Endometrial microvascular endothelial cells (primary cell): ENCODE results near the gene C9orf50. TPM values are rescaled to one million over a fixed set of nuclear protein-coding genes. Genes with fewer than 3 reads are reported as not detected.

Experiments used
- in situ Hi-C: cut with HindIII; loops from 2 replicates; pipeline ENCODE4 v1.10.0; 2017; ENCODE audit warnings: low sequenced_read_pairs, low pct_unique_long_range_greater_than_20kb; ENCODE audit errors: inconsistent ontology term
- total RNA-seq: library from RNA; depleted of rRNA; stranded (reverse); fragments of >200 nt; gene quantifications from one replicate; pipeline ENCODE4 v1.2.3, GENCODE V29; 2015; ENCODE audit errors: inconsistent ontology term

Gene C9orf50
- total RNA-seq, 1 donor from 2014 or later, result not detected

- in situ Hi-C loops, result no loop called here
These were observed 5.3 kb downstream of the C9orf50 start for GRCh38 chr9:129615407-129616285.

DNA sequence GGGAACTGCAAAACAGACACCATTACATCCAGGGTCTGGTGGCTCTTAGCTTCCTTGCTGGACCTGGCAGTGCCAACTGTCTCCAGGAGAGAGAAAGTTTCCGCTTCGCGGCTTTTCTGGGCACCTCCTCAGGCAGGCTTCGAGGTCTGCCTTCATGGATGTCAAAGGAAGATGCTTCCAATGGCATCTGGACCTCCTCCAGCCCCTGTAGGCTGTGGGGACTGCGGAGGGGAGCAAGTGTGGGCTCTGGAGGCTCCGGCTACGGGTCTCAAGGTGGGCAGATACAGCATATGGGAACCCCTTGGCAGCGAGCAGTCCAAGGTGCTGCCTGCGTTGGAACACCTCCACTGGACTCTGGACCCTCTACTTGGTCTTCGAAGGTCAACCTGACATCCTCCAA lies 6.0 kb downstream of the C9orf50 start:
- in situ Hi-C loops, result no loop called here

DNA sequence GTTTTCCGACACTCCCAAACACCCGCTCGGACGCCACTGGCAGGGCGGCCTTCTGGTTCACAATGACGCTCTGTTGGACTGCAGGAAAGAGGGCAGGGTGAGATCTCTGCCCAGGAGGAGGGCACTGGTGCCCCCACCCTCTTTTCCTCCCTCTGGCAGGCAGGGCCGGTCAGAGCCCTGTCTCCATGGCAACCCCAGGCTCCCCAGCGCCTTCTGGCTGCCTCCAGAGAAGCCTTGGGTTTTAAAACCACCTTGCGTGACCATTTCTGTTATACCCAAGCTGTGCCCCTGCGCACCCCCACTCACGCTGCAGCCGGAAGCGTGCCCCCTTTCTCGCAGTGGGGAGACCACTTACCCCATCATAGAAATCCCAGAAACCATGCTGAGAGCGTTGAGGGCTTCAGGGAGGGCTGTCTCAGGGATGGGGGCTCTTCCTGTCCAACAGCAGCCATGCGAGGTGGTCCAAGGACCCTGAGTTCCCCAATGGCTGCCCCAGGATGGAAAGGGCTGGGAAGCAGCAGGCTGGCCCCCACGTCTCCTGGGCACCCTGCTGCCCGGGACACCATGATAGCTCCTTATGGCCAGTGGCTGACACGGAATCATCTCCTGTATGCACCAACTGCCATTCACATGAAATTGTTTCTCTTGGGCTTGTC lies 7.3 kb downstream of the C9orf50 start:
- in situ Hi-C loops, result no loop called here

DNA sequence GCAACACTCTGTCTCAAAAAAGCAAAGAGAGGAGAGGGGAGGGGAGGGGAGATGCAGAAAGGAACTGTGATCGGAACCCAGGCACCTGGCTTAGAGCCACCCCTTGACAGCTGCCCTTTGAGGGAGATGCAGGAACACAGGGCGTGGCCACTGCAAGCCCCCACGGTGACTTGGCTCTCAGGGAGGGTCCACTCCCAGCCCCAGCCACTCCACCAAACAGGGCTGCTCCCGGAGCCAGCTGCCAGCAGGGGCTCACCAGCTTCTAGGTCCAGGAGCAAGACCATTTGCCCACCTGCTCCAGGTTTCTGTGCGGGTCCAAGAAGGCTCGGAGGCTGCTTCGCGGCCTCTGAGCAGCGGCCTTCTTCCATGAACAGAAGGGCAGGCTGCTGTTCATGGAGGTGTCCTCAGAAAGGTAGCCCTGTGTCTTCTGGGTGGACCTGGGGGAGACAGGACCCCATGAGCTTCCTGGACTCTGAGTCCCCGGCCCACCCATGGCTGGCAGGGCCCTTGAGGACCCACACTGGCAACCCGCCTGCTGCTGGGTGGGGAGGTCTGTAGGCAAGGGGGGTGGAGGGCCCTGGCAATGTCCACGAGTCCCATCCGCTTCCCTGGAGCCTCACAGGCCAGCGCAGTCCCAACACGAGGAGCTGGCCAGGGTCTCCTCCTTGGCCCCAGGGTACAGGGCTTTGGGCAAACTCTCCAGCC lies 7.9 kb downstream of the C9orf50 start:
- in situ Hi-C loops, result no loop called here

DNA sequence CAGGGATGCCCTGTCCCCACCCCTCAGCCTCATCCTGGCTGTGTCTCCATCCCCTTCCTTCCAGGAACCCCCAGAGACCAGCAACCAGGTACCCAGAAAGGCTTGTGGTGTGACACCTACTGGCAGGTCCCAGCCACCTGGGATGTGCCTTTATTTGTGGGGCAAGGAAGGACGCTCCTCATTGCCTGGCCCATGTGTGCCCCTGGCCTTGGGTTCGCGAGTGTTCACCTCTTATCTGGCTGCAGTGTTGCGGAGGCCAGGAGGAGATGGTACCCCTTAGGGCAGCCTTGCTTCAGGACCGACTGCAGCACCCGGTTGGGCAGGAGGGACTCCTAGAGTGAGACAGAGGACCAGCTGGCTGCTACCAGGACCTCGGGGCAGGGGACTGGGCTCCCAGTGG lies 8.8 kb downstream of the C9orf50 start:
- in situ Hi-C loops, result no loop called here

GRCh38 chr9:129611307-129611800 lies 9.5 kb downstream of the C9orf50 start:
- in situ Hi-C loops, result no loop called here

DNA sequence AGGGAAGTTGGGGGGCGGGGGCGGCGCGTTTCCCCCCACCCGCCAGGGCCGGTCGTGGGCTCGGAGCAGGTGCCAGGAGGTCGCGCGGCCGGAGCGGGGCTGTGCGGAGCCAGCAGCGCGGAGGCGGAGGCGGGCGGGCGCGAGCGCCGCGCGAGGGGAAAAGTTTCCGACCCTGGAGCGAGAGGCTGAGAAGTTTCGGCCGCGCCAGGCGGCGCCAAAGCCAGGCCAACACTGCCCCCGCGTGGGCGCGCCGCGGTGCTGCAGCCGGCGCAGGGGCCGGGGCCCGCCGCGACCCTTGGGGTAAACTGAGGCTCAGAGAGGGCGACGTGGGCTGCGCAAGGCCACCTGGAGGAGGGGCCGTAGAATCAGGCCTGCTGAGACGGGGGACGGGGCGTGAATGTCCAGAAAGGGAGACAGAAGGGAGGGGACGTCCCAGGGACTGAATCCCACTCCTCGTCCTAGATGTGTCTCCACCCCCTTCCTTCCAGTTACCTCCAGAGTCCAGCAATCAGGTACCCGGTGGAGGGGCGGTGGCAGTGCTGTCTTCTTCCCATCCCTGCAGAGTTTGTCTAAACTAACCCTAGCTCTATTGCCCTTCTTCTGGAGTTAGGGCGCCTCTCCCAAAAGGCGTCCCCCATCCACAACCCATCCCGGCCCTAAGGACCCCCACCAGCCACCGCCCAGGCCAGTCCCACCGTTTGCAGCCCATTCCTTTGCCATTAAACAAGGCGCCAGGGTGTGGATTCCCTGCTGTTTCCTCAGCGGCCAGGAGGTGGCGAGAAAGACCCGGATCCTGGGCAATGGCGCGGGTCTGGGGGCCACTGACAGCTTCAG lies 10.2 kb downstream of the C9orf50 start:
- in situ Hi-C loops, result no loop called here

- in situ Hi-C loops, result no loop called here
These were observed 10.8 kb downstream of the C9orf50 start for GRCh38 chr9:129610213-129610472.

DNA sequence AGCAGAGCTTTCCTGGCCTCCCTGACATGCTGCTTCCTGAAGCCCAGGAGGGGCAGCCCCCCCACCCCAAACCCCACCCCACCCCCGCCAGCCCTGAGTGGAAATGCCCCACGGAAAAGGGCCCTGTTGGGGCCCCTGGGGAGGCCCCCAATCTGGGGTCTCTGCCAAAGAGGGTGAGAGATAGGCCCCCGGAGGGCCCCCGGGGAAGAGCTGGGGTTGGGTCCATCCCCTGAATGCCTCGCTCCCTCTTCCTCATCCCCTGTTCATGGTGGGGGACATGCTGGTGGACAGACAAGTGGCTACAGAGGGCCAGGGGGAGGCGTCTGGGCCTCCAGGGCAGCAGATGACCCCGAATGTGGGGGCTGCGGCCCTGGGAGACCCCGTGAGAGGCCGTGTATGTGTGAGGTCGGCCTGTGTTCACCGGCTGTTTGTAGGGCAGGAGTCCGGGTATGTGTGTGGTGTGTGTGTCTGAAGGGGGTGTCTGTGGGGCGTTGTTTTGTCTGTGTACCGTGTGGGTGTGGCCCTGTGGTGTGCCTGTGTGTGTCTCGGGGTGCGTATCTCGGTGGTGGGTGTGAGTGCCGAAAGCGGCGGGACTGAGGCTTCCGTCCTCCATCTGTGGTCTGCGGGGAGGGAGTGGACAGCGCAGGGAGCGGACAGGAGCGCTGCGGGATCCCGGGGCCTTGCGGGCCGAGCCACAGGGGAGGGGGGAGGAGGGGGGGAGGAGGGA lies 11.3 kb downstream of the C9orf50 start:
- in situ Hi-C loops, result no loop called here

GRCh38 chr9:129608561-129609481 lies 12.1 kb downstream of the C9orf50 start:
- in situ Hi-C loops, result no loop called here

GRCh38 chr9:129607027-129607387 lies 13.9 kb downstream of the C9orf50 start:
- in situ Hi-C loops, result no loop called here

DNA sequence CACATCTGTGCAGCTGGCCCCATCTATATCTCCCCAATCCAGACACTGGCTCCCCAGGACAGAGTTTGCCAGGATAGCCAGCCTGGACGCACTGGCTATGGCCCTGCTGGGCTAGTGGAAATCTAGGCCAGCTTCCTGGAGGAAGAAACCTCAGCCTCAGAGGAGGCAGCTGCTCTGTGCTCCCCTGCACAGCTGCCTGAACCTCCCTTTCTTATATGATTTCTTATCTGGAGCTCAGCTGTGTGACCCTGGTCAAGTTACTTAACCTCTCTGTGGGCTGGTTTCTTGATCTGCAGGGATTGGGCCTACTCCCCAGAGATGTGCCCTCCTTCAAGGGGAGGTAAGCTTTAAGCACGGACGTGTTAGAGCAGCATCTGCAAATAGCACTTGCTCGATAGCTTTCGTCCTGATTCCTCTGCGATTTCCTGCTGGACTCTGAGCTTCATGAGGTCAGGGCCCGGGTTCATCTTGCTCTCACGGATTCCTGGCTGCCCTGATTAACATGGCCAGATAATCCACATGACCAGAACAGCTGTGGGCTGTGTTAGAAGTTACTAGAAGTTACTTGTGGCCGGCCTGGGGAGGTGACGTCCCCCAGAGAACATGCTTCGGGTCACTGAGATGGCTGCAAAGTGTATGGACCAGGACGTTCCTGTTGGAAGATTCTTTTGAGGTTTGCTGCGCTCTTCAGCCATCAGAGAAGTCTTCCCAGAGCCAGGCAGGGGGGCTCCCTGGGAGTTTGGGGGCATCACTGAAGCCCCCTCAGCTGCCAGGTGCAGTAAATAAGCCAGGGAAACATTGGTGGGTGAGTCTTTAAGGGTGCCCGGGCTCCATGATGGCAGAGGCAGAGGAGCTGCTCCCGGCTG lies 14.5 kb downstream of the C9orf50 start:
- in situ Hi-C loops, result no loop called here

GRCh38 chr9:129604766-129605163 lies 16.1 kb downstream of the C9orf50 start:
- in situ Hi-C loops, result no loop called here

DNA sequence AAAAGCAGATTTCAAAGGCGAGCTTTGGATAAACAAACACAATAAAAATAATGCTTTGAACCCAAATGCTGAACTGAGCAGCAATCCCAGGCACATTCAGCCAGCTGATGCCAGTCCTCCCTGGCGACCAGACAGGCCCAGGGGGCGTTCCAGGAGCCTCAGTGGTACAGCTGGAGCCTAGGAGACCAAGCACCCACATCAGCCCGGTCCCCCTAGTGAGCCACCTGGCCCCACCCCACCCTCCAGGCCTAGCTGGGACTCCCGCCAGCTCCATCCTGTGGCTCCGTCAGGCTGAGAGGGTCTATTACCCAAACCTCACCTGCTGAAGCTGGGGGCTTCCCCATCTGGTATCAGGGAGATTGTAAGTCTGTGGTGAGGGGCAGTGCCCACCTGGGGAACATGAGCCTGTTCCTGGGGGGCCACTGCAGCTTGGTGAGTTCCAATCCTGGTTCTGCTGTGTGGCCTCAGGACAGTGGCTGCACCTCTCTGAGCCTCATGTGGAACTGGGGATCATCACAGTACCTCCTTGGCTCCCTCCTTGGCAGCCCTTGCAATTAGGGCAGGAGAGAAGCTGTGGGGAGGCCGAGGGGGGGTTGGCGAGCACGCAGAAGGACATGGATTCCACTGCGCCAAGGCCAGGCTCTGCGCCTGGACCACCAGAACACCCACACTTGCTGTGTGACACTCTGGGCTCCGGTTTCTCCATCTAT lies 16.7 kb downstream of the C9orf50 start:
- in situ Hi-C loops, result no loop called here

DNA sequence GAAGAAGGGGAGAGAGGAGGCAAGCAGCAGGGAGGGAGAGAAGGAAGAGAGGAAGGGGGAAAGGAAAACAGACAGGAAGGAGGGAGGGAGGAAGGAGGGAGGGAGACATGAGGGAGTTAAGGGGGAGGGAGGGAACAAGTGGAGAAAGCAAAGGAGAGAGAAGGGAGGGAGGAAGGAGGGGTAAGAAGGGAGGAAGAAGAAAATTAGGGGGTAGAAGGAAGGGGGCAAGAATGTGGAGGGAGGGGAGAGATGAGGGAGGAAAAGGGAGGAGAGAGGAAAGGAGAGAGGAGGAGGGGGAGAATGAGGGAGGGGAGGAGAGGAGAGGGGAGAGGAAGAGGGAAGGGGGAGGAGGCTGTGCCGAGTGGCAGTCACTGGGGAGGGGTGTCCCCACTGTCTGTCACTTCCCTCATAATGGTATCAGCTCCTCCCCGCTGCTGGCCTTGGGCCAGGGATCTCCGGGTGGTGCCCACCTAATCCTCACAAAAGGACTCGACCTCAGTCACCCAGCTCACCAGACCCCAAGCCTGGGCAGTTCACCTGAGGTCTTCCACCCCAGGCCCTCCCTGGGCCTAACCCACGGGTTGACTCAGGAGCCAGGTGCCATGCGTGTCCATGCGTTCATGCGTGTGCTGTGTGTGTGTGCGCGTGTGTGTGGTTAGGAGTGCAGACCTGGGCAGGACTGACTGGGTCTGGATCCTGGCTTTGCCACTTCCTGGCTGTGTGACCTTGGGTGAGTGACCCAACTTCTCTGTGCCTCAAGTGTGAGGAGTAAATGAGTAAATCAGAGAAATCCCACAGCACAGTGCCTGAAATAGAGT lies 18.1 kb downstream of the C9orf50 start:
- in situ Hi-C loops, result no loop called here
